GM21717 (cell line): ENCODE data around the gene DDR1.

ENCODE experiments used
- ATAC-seq: cut with Tn5 transposase; IDR thresholded peaks from one replicate; pipeline ENCODE4 v1.9.1; 2021; ENCODE audit warnings: mild to moderate bottlenecking, moderate library complexity; ENCODE audit not compliant: unreplicated experiment

The DDR1 gene

GRCh38 chr6:30883685-30884520 is at the start of gene DDR1:
Gene DDR1, plus strand, starts transcription at chr6:30884519. Its CDS starts 4,211 bp downstream, at chr6:30888730.
- ATAC-seq = no peak

- ATAC-seq = no peak
Observed at GRCh38 chr6:30834646-30835045, 49.7 kb upstream of the DDR1 start.

DNA sequence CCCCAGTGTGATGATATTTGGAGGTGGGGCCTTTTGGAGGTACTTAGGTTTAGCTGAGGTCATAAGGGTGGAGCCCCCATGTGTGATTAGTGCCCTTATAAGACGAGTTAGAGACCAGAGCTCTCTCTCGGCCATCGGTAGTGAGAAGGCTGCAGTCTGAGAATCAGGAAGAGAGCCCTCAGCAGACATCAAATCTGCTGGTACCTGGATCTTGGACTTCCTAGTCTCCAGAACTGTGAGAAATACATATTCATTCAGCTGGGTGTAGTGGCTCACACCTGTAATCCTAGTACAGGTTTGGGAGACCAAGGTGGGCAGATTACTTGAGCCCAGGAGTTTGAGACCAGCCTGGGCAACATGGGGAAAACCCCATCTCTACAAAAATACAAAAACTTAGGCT is 48.7 kb upstream of the DDR1 start:
- ATAC-seq = no peak

GRCh38 chr6:30836431-30836866 is 47.9 kb upstream of the DDR1 start:
- ATAC-seq = no peak

DNA sequence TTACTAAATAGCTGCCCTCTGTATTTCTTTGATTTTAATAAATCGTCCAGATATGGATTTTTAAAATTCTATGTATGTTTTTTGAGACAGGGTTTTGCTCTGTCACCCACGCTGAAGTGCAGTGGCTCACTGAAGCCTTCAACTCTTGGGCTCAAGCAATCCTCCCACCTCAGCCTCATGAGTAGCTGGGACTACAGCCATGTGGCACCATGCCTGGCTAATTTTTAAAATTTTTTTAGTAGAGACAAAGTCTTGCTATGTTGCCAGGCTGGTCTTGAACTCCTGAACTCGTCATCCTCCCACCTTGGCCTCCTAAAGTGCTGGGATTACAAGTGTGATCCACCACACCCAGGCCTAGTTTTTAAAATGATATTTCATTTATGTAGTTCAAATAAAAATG is 47.4 kb upstream of the DDR1 start:
- no peak for ATAC-seq

- no peak for ATAC-seq
Observed at GRCh38 chr6:30837432-30837831, 46.9 kb upstream of the DDR1 start.

DNA sequence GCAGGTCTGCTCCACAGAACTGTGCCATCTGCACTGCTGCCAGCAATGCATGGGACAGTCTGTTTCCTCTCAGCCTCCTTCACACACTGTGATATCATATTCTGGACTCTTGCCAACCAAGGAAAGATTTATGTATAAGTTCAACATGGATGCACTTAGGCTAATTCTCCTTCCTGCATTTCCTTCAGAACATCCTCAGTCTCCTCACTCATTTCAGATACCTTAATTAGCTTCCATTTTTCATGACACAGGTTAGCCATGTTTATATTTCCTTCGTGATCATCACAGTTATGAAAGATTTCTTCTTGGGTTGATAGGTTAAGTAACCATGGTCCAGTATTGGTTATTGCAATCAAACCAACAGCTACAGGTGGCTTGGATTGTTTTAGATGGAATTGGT is 46.4 kb upstream of the DDR1 start:
- no peak for ATAC-seq

DNA sequence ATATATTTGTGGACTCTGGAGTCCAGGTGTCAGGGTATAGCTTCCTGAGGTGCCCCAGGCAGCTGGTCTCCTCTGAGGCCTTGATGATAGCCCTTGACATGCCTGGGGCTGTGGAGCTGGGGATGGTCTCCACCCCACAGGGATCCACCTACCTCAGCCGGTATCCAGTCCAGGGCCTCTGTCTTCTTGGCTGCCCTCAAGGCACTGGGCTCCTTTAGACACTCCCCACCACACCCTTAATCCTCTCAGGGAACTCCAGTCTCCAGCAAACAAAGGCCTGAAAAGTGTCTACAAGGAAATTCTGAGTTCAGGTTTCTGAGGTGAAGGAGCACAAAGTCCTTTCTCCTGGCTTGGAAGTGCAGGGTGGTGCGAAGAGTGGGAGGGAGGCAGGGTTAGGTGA is 44.6 kb upstream of the DDR1 start:
- ATAC-seq = no peak

DNA sequence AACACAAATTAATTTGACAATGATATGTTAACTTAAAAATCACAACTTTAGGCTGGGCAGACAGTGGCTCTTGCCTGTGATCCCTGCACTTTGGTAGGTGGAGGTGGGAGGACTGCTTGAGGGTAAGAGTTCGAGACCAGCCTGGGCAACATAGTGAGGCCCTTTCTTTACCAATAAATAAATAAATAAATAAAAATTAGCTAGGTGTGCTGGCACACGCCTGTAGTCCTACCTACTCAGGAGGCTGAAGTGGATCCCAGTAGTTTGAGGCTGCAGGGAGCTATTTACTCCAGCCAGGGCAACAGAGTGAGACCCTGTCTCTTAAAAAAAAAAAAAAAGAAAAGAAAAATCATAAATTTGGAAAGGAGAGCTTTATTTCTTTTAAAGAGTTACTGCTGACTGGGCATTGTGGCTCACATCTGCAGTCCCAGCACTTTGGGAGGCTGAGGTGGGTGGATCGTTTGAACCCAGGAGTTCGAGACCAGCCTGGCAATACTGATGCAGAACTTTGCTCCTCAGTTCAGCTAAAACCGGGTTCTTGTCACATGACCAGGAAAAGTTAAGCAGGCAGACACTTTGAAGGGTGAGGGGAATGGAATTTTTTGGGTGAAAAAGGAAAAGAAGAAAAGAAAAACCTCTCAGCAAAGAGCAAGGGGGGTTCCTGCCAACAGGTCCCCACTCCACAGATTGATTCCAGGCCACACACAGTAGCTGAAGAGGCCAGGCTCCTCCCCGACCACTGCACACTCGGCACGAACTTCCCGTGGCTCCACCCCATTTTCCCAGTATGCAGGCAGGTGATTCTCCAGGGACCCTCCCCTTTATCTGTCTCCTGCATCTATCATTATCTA is 44.0 kb upstream of the DDR1 start:
- ATAC-seq = no peak

DNA sequence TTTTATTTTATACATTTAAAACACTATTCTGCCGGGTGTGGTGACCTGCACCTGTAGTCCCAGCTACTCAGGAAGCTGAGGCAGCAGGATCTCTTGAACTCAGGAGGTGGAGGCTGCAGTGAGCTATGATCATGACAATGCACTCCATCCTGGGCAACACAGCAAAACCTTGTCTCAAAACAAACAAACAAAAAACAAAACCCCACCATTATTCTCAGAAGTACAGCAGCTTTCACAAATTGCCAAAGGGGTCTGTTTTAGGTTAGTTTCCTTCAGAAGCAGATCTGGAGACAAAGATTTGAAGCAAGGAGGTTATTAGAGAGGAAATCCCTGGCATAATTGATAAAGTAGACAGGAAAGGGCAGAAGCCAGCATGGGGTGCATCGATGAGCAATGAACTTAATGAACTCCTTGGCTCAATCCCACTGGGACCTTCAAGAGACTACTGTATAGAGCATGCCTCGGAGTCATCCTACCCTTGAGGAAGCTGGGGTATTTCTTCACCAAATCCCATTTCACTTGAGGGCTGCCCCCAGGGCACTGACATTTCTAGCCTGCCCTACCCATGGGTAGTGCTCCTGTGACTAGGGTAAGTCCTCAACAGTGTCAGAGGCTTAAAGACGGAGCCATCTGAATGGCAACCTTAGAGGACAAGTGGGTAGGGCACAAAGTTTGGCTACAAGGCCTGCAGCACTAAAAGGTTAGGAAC is 43.2 kb upstream of the DDR1 start:
- ATAC-seq = no peak

GRCh38 chr6:30841644-30842504 is 42.4 kb upstream of the DDR1 start:
- ATAC-seq = no peak

GRCh38 chr6:30842754-30843610 is 41.3 kb upstream of the DDR1 start:
- no peak for ATAC-seq

DNA sequence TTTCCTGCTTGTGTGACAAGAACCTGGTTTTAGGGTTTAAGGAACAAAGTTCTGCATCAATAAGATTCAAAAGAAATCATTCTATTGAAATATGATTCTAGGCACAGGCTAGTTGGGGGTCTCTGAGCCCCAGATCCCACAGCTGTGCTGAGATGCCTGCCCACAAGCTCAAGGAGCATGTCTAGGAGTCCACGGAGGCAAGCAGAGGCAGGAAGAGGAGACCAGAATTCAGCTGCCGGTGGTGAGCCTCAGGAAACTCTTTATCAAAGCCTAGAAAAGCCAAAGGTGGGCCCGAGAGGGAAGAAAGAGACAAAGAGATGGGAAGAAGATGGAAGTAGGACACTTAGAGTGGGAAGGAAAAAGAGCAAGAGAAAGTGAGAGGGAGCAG is 40.7 kb upstream of the DDR1 start:
- ATAC-seq = no peak

DNA sequence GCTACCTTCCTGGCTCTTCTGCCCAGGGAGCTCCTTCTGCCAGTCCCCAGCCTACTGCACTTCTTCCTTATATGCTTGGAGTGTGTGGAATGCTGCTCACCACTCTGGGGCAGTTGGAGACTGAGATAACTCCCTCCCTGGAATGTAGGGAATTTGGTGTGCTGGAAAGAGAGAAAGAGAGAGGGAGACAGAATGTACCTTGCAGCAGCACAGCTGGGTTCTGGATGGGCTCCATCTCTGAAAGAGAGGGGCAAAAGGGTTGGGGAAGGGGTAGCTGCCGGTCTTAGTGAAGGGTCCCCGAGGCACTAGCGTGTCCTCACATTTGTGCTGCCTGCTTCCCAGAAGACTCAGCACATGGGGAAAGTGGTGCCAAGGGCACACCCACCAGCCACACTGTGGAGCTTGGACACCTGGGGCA is 40.2 kb upstream of the DDR1 start:
- ATAC-seq = no peak

DNA sequence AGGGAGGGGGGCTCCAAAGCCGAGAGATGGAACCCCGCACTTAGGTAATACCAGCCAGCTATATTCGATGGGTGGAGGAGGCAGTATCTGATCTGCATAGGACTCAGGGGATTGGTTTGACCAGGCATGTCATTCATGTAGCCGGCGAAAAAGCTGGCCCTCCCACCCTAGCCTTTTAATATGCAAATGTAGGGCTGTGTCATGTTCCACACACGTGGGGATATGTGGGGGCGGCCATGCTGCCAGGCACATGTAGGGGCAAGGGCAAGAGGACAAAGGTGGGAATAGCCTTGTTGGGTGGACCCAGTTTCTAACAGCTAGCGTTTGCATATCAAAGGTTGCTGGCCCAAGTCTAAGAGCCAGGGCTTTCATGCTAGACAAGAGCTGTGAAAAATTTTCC is 39.1 kb upstream of the DDR1 start:
- no peak for ATAC-seq

GRCh38 chr6:30847421-30847970 is 36.8 kb upstream of the DDR1 start:
- no peak for ATAC-seq

GRCh38 chr6:30847971-30848436 is 36.3 kb upstream of the DDR1 start:
- no peak for ATAC-seq

- ATAC-seq = no peak
Observed at GRCh38 chr6:30849903-30850651, 34.2 kb upstream of the DDR1 start.
